ENCODE measurements around the gene ROM1.
"Not testable (repeated sequence)": the region's sequence is repeated elsewhere in the genome, so short reads cannot be mapped to it uniquely, and the experiment has no call there.

ROM1 gene

GRCh38 chr11:62612366-62613290, at the start of gene ROM1, which contains the start of gene EML3:
Gene ROM1, plus strand, starts transcription at chr11:62613257. Its CDS starts 25 bp downstream, at chr11:62613282.
Gene EML3, minus strand, starts transcription at chr11:62612775. Its CDS starts 318 bp downstream, at chr11:62612457.
- peak; percentile 92 for DNase-seq (ENCODE audit: low spot score)

- no peak for DNase-seq (ENCODE audit: low spot score)
Measured at GRCh38 chr11:62565100-62565802, 47.8 kb upstream of the ROM1 start.

GRCh38 chr11:62566247-62566646, 46.8 kb upstream of the ROM1 start:
- DNase-seq (ENCODE audit: low spot score) = no peak

- DNase-seq (ENCODE audit: low spot score) = no peak
Measured at GRCh38 chr11:62567018-62567633, 45.9 kb upstream of the ROM1 start.

GRCh38 chr11:62569611-62570010, 43.4 kb upstream of the ROM1 start:
- no peak for DNase-seq (ENCODE audit: low spot score)

- DNase-seq (ENCODE audit: low spot score) = not testable (repeated sequence)
Measured at GRCh38 chr11:62570903-62571302, 42.2 kb upstream of the ROM1 start.

GRCh38 chr11:62571493-62571892, 41.6 kb upstream of the ROM1 start:
- DNase-seq (ENCODE audit: low spot score) = not testable (repeated sequence)

GRCh38 chr11:62572431-62572830, 40.6 kb upstream of the ROM1 start:
- no peak for DNase-seq (ENCODE audit: low spot score)

GRCh38 chr11:62573006-62573591, 40.0 kb upstream of the ROM1 start:
- no peak for DNase-seq (ENCODE audit: low spot score)

GRCh38 chr11:62573592-62574362, 39.3 kb upstream of the ROM1 start, which contains the start of gene EEF1G:
Gene EEF1G, minus strand, starts transcription at chr11:62573891. Its CDS starts 49 bp downstream, at chr11:62573842.
- peak; percentile 97 for DNase-seq (ENCODE audit: low spot score)

GRCh38 chr11:62574363-62575071, 38.5 kb upstream of the ROM1 start:
- DNase-seq (ENCODE audit: low spot score) = no peak

- DNase-seq (ENCODE audit: low spot score) = no peak
Measured at GRCh38 chr11:62575156-62575555, 37.9 kb upstream of the ROM1 start.

- DNase-seq (ENCODE audit: low spot score) = no peak
Measured at GRCh38 chr11:62575837-62576236, 37.2 kb upstream of the ROM1 start.

- DNase-seq (ENCODE audit: low spot score) = no peak
Measured at GRCh38 chr11:62577046-62577714, 35.9 kb upstream of the ROM1 start.

- DNase-seq (ENCODE audit: low spot score) = no peak
Measured at GRCh38 chr11:62578541-62578940, 34.5 kb upstream of the ROM1 start.

GRCh38 chr11:62579252-62579651, 33.8 kb upstream of the ROM1 start:
- no peak for DNase-seq (ENCODE audit: low spot score)

- DNase-seq (ENCODE audit: low spot score) = no peak
Measured at GRCh38 chr11:62580959-62581715, 31.9 kb upstream of the ROM1 start.

GRCh38 chr11:62581735-62582134, 31.3 kb upstream of the ROM1 start:
- not testable (repeated sequence) for DNase-seq (ENCODE audit: low spot score)

GRCh38 chr11:62585356-62585755, 27.7 kb upstream of the ROM1 start:
- DNase-seq (ENCODE audit: low spot score) = not testable (repeated sequence)
